HEK293 (cell line): ENCODE data around the gene KLHL8.

ENCODE experiments used
- ZBTB21 ChIP-seq: fragments of 450-650 bp; formaldehyde crosslinking; IDR thresholded peaks from 2 replicates; pipeline ENCODE4 v1.5.1; 2017; ENCODE audit warnings: missing biosample characterization, missing genetic modification characterization
- ZFP37 ChIP-seq: fragments of 450-650 bp; formaldehyde crosslinking; IDR thresholded peaks from 2 replicates; pipeline ENCODE4 v1.5.1; 2016; ENCODE audit warnings: missing biosample characterization, missing genetic modification characterization
- ZFP41 ChIP-seq: fragments of 450-650 bp; formaldehyde crosslinking; IDR thresholded peaks from 2 replicates; pipeline ENCODE4 v1.5.1; 2016; ENCODE audit warnings: missing biosample characterization, missing genetic modification characterization, borderline replicate concordance
- ZNF223 ChIP-seq: fragments of 450-650 bp; formaldehyde crosslinking; IDR thresholded peaks from 2 replicates; pipeline ENCODE4 v1.5.1; 2016; ENCODE audit warnings: missing biosample characterization, missing genetic modification characterization
- TF ChIP-seq, protein P1 (sequence below): fragments of 450-650 bp; formaldehyde crosslinking; IDR thresholded peaks from 2 replicates; pipeline ENCODE4 v1.5.1; 2016; ENCODE audit warnings: missing biosample characterization, missing genetic modification characterization
- TF ChIP-seq, protein P2 (sequence below): sonication (generic); formaldehyde crosslinking; IDR thresholded peaks from 2 replicates; pipeline ENCODE4 v1.8.1; 2022; ENCODE audit warnings: mild to moderate bottlenecking, moderate library complexity, missing genetic modification reagents

DNA sequence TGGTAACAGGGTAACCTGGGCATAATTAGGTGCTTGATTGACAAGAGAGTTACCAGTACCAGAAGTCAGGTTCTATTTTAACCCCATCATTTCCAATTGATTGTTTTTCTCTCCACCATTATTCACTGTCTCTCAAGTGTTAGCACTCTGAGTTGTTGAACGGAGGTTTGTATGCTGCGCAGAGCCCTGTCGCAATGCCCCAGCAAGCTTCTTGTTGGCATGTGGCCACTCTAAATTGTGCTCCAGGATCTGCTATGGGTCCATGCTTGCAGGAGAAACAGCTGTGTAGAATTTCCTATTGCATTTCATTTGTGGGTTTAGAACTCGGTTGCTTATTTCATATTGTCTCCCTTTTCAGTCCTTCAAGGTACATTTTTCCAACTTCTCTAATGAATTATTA, 98.2 kb downstream of the KLHL8 start:
- TF ChIP-seq ZNF223 (tag by site-specific recombination) (no peak), ZBTB21 (no peak), ZFP37 (tag by site-specific recombination) (no peak), ZFP41 (no peak)
- TF ChIP-seq, protein P1, sequence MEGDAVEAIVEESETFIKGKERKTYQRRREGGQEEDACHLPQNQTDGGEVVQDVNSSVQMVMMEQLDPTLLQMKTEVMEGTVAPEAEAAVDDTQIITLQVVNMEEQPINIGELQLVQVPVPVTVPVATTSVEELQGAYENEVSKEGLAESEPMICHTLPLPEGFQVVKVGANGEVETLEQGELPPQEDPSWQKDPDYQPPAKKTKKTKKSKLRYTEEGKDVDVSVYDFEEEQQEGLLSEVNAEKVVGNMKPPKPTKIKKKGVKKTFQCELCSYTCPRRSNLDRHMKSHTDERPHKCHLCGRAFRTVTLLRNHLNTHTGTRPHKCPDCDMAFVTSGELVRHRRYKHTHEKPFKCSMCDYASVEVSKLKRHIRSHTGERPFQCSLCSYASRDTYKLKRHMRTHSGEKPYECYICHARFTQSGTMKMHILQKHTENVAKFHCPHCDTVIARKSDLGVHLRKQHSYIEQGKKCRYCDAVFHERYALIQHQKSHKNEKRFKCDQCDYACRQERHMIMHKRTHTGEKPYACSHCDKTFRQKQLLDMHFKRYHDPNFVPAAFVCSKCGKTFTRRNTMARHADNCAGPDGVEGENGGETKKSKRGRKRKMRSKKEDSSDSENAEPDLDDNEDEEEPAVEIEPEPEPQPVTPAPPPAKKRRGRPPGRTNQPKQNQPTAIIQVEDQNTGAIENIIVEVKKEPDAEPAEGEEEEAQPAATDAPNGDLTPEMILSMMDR (tag by site-specific recombination): no peak
- TF ChIP-seq, protein P2, sequence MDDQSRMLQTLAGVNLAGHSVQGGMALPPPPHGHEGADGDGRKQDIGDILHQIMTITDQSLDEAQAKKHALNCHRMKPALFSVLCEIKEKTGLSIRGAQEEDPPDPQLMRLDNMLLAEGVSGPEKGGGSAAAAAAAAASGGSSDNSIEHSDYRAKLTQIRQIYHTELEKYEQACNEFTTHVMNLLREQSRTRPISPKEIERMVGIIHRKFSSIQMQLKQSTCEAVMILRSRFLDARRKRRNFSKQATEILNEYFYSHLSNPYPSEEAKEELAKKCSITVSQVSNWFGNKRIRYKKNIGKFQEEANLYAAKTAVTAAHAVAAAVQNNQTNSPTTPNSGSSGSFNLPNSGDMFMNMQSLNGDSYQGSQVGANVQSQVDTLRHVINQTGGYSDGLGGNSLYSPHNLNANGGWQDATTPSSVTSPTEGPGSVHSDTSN: no peak
